ENCODE data around the gene RWDD3.

RWDD3 gene

DNA sequence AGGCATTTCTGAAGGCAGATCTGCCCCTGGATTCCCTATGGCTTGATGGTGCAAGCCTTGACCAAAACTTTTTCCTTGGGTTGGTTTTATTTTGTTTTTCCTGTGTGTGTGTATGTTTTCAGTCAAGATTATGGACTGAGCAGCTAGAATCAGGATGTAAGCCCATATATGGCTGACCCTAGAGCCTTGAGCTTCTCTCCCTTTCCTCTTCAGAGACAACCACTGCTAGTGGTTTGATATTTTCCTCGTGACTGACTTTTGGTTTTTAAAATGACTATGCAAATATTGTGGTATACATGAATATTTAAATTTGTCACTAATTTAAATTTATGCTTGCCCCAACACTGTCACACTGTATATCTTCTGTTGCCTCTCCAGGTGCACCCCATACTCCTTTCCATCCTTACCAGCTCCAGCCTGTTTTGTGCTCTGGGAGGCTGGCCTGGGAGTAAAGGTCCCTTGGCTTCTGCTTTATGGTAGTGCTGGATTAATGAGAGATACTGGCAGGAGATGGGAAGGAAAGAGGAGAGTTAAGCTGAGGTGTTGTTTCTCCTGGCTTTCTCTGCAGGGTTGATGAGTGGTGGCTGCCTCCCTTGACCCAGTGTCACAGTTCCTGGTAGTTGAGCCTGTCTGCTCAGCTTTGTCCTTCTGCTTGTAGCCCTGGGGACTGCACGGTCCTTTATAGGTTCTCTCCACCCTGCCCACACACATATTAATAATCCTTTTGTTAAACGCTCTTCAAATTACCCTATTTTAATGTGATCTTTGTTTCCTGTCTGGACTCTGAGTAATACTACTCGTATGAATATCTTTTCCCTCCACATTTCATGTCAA, 44.4 kb downstream of the RWDD3 start:
- H3K9ac ChIP-seq (ENCODE audit: low read depth in 1 of 2, low read length in 2 of 2): no peak overlapping the region
- no peaks in the 10 kb centered on the region for H3K4me1 ChIP-seq (ENCODE audit: control insufficient read depth in 2 of 2, insufficient read depth in 2 of 2, low read length in 2 of 2)
- no peaks in the 10 kb centered on the region for H3K9me3 ChIP-seq (ENCODE audit: control insufficient read depth in 2 of 2, low read length in 2 of 2)
- no peak overlapping the region for H3K27ac ChIP-seq (ENCODE audit: low read depth in 2 of 2, low read length in 2 of 2)
- no peaks in the 10 kb centered on the region for H3K36me3 ChIP-seq (ENCODE audit: control insufficient read depth in 2 of 2, insufficient read depth in 2 of 2, low read length in 2 of 2)
- no peak overlapping the region for H3K4me3 ChIP-seq (ENCODE audit: low read length in 2 of 2)
- H3K27me3 ChIP-seq (ENCODE audit: control insufficient read depth in 2 of 2, insufficient read depth in 2 of 2, low read length in 2 of 2): no peaks in the 10 kb centered on the region

DNA sequence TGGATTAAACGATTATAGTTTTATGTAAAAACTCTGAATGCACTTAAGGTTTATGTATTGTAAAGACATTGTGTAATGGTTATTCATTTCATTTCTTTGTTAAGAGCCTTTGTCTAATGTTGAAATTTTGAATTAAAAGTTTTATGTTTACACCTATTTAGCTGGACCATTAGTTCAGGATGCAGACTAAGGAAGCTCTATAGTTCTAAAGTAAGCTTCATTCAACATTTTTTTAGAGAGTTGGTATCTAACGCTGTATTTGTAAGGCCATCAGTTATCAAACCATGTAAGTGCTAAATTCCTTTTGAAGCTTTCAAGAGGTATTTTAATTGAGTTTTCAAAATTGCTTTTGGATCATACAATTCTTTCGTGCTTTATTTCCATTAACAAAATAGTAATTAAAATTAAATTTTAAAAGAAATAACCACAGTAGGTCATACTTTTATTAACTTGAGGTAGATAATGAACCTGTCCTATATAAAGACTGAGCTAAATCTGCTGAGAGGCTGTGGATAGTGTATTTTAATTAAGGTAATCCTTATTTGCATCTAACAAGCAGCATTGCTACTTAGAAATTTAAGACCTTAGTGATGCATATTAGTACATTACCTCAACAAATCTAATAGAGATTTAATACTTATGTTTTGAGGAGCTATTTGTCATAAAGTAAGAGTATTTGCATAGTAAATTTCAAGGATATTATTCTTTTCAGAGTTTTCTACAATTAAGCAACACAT, 47.9 kb downstream of the RWDD3 start:
- H3K36me3 ChIP-seq (ENCODE audit: control insufficient read depth in 2 of 2, insufficient read depth in 2 of 2, low read length in 2 of 2): no peaks in the 10 kb centered on the region
- no peak overlapping the region for H3K27ac ChIP-seq (ENCODE audit: low read depth in 2 of 2, low read length in 2 of 2)
- no peaks in the 10 kb centered on the region for H3K9me3 ChIP-seq (ENCODE audit: control insufficient read depth in 2 of 2, low read length in 2 of 2)
- no peaks in the 10 kb centered on the region for H3K4me1 ChIP-seq (ENCODE audit: control insufficient read depth in 2 of 2, insufficient read depth in 2 of 2, low read length in 2 of 2)
- H3K27me3 ChIP-seq (ENCODE audit: control insufficient read depth in 2 of 2, insufficient read depth in 2 of 2, low read length in 2 of 2): no peaks in the 10 kb centered on the region
- no peak overlapping the region for H3K9ac ChIP-seq (ENCODE audit: low read depth in 1 of 2, low read length in 2 of 2)
- no peak overlapping the region for H3K4me3 ChIP-seq (ENCODE audit: low read length in 2 of 2)

DNA sequence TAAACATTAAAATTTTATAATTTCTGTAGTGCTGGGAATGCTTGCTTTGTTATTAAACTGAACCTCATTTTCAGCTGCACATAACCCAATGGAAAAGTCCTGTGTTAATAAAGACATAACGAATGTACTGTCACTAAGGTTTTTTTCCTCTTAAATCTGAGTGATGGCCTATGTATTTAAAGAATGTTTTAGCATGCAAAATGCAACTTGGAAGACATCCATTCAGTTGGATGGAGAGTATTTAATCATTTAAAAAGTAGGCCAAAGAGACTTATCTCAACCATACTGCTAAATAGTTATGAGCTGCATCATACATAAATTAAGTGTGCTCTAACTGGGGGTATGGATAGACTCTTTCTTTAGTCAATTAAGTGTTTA, 48.5 kb downstream of the RWDD3 start:
- Histone ChIP-seq H3K9me3 (ENCODE audit: control insufficient read depth in 2 of 2, low read length in 2 of 2) (no peaks in the 10 kb centered on the region), H3K4me1 (ENCODE audit: control insufficient read depth in 2 of 2, insufficient read depth in 2 of 2, low read length in 2 of 2) (no peaks in the 10 kb centered on the region), H3K27me3 (ENCODE audit: control insufficient read depth in 2 of 2, insufficient read depth in 2 of 2, low read length in 2 of 2) (no peaks in the 10 kb centered on the region), H3K9ac (ENCODE audit: low read depth in 1 of 2, low read length in 2 of 2) (no peak overlapping the region), H3K4me3 (ENCODE audit: low read length in 2 of 2) (no peak overlapping the region), H3K27ac (ENCODE audit: low read depth in 2 of 2, low read length in 2 of 2) (no peak overlapping the region), H3K36me3 (ENCODE audit: control insufficient read depth in 2 of 2, insufficient read depth in 2 of 2, low read length in 2 of 2) (no peaks in the 10 kb centered on the region)

DNA sequence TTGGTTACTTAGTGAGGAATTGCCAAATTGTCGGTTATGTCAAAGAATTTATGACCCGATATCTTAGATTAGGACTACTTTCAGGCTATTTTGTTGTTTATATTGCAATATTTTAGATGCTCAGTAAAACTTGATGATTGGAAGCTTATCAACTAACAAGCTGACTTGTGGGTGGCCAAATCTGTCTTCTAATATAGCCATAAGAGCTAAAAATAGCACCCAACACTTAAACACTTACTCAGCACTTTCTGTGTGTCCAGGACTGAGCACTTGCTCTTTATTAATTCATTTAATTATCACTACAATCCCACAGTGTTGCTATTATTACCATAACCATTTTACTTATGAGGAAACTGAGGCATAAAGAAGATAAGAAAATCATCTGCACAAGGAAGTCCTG, 50.4 kb downstream of the RWDD3 start:
- H3K27ac ChIP-seq (ENCODE audit: low read depth in 2 of 2, low read length in 2 of 2): no peak overlapping the region
- no peaks in the 10 kb centered on the region for H3K36me3 ChIP-seq (ENCODE audit: control insufficient read depth in 2 of 2, insufficient read depth in 2 of 2, low read length in 2 of 2)
- H3K4me1 ChIP-seq (ENCODE audit: control insufficient read depth in 2 of 2, insufficient read depth in 2 of 2, low read length in 2 of 2): no peaks in the 10 kb centered on the region
- H3K27me3 ChIP-seq (ENCODE audit: control insufficient read depth in 2 of 2, insufficient read depth in 2 of 2, low read length in 2 of 2): no peaks in the 10 kb centered on the region
- H3K9ac ChIP-seq (ENCODE audit: low read depth in 1 of 2, low read length in 2 of 2): no peak overlapping the region
- H3K9me3 ChIP-seq (ENCODE audit: control insufficient read depth in 2 of 2, low read length in 2 of 2): no peaks in the 10 kb centered on the region
- no peak overlapping the region for H3K4me3 ChIP-seq (ENCODE audit: low read length in 2 of 2)

DNA sequence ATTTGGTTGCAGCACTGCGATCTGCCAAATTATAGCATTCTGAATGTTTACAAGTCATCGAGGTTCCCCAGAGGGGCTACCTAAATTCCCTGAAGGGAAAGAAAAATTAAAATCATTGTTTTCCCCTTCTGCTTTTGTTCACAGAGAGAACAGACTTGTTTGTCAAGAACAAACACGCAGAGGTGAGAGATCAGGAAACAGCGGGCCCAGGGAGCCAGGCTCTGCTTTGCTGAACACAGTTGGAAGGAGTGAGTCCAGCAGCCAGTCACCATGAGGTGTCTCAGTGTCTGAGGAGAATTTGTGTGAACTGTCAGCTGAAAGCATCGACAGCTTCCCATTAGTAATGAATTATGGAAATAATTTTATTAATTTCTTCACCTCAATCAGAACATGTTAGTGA, 52.5 kb downstream of the RWDD3 start:
- Histone ChIP-seq H3K27ac (ENCODE audit: low read depth in 2 of 2, low read length in 2 of 2) (no peak overlapping the region), H3K36me3 (ENCODE audit: control insufficient read depth in 2 of 2, insufficient read depth in 2 of 2, low read length in 2 of 2) (no peaks in the 10 kb centered on the region), H3K4me3 (ENCODE audit: low read length in 2 of 2) (no peak overlapping the region), H3K9ac (ENCODE audit: low read depth in 1 of 2, low read length in 2 of 2) (no peak overlapping the region), H3K4me1 (ENCODE audit: control insufficient read depth in 2 of 2, insufficient read depth in 2 of 2, low read length in 2 of 2) (no peaks in the 10 kb centered on the region), H3K9me3 (ENCODE audit: control insufficient read depth in 2 of 2, low read length in 2 of 2) (no peaks in the 10 kb centered on the region), H3K27me3 (ENCODE audit: control insufficient read depth in 2 of 2, insufficient read depth in 2 of 2, low read length in 2 of 2) (no peaks in the 10 kb centered on the region)

DNA sequence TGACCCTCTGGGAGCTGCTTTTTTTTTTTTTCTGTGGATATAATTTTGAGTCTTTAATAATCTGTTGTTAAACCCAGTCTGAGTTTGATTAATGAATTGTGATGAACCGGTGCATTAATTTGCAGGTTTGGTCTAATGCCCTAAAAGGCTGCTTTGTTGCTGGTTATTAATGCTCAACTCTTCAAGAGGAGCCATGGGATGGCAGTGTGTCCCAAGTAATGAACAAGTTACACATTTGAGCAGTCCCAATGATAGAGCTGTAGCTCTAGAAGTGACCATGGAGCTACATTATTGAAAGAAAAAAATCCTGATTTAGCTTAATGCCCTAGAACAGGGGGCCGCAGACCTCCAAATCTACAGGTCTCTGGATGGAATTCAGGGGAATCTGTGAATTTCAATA, 53.1 kb downstream of the RWDD3 start:
- Histone ChIP-seq H3K4me3 (ENCODE audit: low read length in 2 of 2) (no peak overlapping the region), H3K27me3 (ENCODE audit: control insufficient read depth in 2 of 2, insufficient read depth in 2 of 2, low read length in 2 of 2) (no peaks in the 10 kb centered on the region), H3K4me1 (ENCODE audit: control insufficient read depth in 2 of 2, insufficient read depth in 2 of 2, low read length in 2 of 2) (no peaks in the 10 kb centered on the region), H3K27ac (ENCODE audit: low read depth in 2 of 2, low read length in 2 of 2) (no peak overlapping the region), H3K36me3 (ENCODE audit: control insufficient read depth in 2 of 2, insufficient read depth in 2 of 2, low read length in 2 of 2) (no peaks in the 10 kb centered on the region), H3K9me3 (ENCODE audit: control insufficient read depth in 2 of 2, low read length in 2 of 2) (no peaks in the 10 kb centered on the region), H3K9ac (ENCODE audit: low read depth in 1 of 2, low read length in 2 of 2) (no peak overlapping the region)

DNA sequence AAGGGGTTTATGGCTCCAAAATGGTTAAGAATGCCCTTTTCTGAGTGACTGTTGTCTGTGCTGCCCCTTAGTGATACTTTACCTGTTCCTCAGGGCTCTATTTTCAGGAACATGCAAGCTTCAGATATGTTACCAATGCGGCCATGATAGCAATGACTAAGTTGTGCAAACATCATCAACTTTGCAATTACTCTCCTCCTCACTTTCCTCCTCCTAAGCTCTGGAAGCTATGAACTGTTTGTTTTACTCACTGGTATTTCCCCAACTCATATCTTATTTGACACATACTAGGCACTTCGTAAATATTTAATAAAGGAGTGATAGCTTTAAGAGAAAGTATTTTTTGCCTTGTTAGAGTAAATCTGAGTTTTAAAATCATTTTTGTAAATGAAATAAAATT, 53.8 kb downstream of the RWDD3 start:
- Histone ChIP-seq H3K27ac (ENCODE audit: low read depth in 2 of 2, low read length in 2 of 2) (no peak overlapping the region), H3K36me3 (ENCODE audit: control insufficient read depth in 2 of 2, insufficient read depth in 2 of 2, low read length in 2 of 2) (no peaks in the 10 kb centered on the region), H3K4me3 (ENCODE audit: low read length in 2 of 2) (no peak overlapping the region), H3K9ac (ENCODE audit: low read depth in 1 of 2, low read length in 2 of 2) (no peak overlapping the region), H3K9me3 (ENCODE audit: control insufficient read depth in 2 of 2, low read length in 2 of 2) (no peaks in the 10 kb centered on the region), H3K27me3 (ENCODE audit: control insufficient read depth in 2 of 2, insufficient read depth in 2 of 2, low read length in 2 of 2) (no peaks in the 10 kb centered on the region), H3K4me1 (ENCODE audit: control insufficient read depth in 2 of 2, insufficient read depth in 2 of 2, low read length in 2 of 2) (no peaks in the 10 kb centered on the region)

Measured in mucosa of rectum (tissue), 2 donors.